HepG2 (cell line): ENCODE results near the gene LTC4S. TPM values are rescaled to one million over a fixed set of nuclear protein-coding genes. Genes with fewer than 3 reads are reported as not detected.

Experiments used
- ARID4A ChIP-seq: sonication (generic); formaldehyde crosslinking; IDR thresholded peaks from 2 replicates; pipeline ENCODE4 v1.5.0; 2020; ENCODE audit warnings: mild to moderate bottlenecking, missing genetic modification reagents, borderline replicate concordance
- ELF3 ChIP-seq: IDR thresholded peaks from 2 replicates; pipeline ENCODE4 v1.6.1; 2016; ENCODE audit warnings: missing genetic modification reagents, missing compliant biosample characterization
- HOXA3 ChIP-seq: sonication (generic); formaldehyde crosslinking; IDR thresholded peaks from 2 replicates; pipeline ENCODE4 v1.5.0; 2020; ENCODE audit warnings: missing genetic modification reagents
- ISL2 ChIP-seq: sonication (generic); formaldehyde crosslinking; IDR thresholded peaks from 2 replicates; pipeline ENCODE4 v1.5.0; 2020; ENCODE audit warnings: missing genetic modification reagents
- MIER3 ChIP-seq: IDR thresholded peaks from 2 replicates; pipeline ENCODE4 v1.6.1; 2016; ENCODE audit warnings: missing compliant biosample characterization, borderline replicate concordance
- NR2F1 ChIP-seq, 2 experiments: fragments of 450-650 bp in 1 of 2; formaldehyde crosslinking in 1 of 2; IDR thresholded peaks; 2 replicates each; pipeline versions ENCODE4 v1.5.0 to v1.6.1; 2016 to 2020; ENCODE audit warnings: mild to moderate bottlenecking in 1 of 2, missing compliant biosample characterization in 1 of 2, missing genetic modification reagents in 1 of 2, moderate library complexity in 1 of 2
- THAP8 ChIP-seq: sonication (generic); formaldehyde crosslinking; IDR thresholded peaks from 2 replicates; pipeline ENCODE4 v1.5.1; 2020; ENCODE audit warnings: missing genetic modification reagents, mild to moderate bottlenecking, borderline replicate concordance
- THRA ChIP-seq: sonication (generic); formaldehyde crosslinking; IDR thresholded peaks from 2 replicates; pipeline ENCODE4 v1.4.0; 2020; ENCODE audit warnings: missing genetic modification reagents, borderline replicate concordance
- XBP1 ChIP-seq: sonication (generic); formaldehyde crosslinking; IDR thresholded peaks from 2 replicates; pipeline ENCODE4 v1.5.0; 2020; ENCODE audit warnings: missing genetic modification reagents
- ZFP62 ChIP-seq: sonication (generic); formaldehyde crosslinking; IDR thresholded peaks from 2 replicates; pipeline ENCODE4 v1.4.0; 2020; ENCODE audit warnings: missing genetic modification reagents
- ZMYM2 ChIP-seq: sonication (generic); formaldehyde crosslinking; IDR thresholded peaks from 2 replicates; pipeline ENCODE4 v1.8.0; 2022; ENCODE audit warnings: mild to moderate bottlenecking, missing genetic modification reagents
- ZNF414 ChIP-seq: sonication (generic); formaldehyde crosslinking; IDR thresholded peaks from 2 replicates; pipeline ENCODE4 v1.5.0; 2020; ENCODE audit warnings: missing genetic modification reagents
- ZNF616 ChIP-seq: sonication (generic); formaldehyde crosslinking; IDR thresholded peaks from 2 replicates; pipeline ENCODE4 v1.5.0; 2020; ENCODE audit warnings: low read depth, mild to moderate bottlenecking, missing genetic modification reagents
- ZNF841 ChIP-seq: sonication (generic); formaldehyde crosslinking; IDR thresholded peaks from 2 replicates; pipeline ENCODE4 v1.8.1; 2023; ENCODE audit warnings: missing genetic modification reagents, borderline replicate concordance
- polyA plus RNA-seq, 8 experiments: library from polyadenylated mRNA; depleted of rRNA in 3 of 8; stranded (reverse) in 7 of 8; unstranded in 1 of 8; fragments of >200 nt; fragmentation: Illumina TruSeq in 4 of 8; extraction: Trizol in 4 of 8; gene quantifications; 2 replicates each; pipeline versions ENCODE4 v1.2.1 to v1.2.3, GENCODE V29; 2011 to 2016; ENCODE audit warnings: low read depth in 4 of 8, missing spikeins in 1 of 8, mixed read lengths in 1 of 8; ENCODE audit not compliant: insufficient read depth in 1 of 8
- total RNA-seq, 5 experiments: library from RNA; depleted of rRNA; stranded (reverse); fragments of >200 nt; fragmentation: Illumina TruSeq; extraction: Trizol; gene quantifications; 2 replicates each; pipeline ENCODE4 v1.2.3, GENCODE V29; 2016; ENCODE audit warnings: low read depth in 1 of 5
- TF ChIP-seq, protein P1 (sequence below): sonication (generic); formaldehyde crosslinking; IDR thresholded peaks from 2 replicates; pipeline ENCODE4 v1.5.0; 2020; ENCODE audit warnings: mild to moderate bottlenecking, missing genetic modification reagents, borderline replicate concordance
- TF ChIP-seq, protein P2 (sequence below): sonication (generic); formaldehyde crosslinking; IDR thresholded peaks from 2 replicates; pipeline ENCODE4 v1.8.1; 2023; ENCODE audit warnings: mild to moderate bottlenecking, missing genetic modification reagents, borderline replicate concordance
- TF ChIP-seq, protein P3 (sequence below): sonication (generic); formaldehyde crosslinking; IDR thresholded peaks from 2 replicates; pipeline ENCODE4 v1.4.0; 2020; ENCODE audit warnings: mild to moderate bottlenecking, missing genetic modification reagents

The LTC4S gene
- total and polyA plus RNA-seq, 2 of the 13 experiments (the other 11 are each of a cell fraction or from before 2014, with no cell fraction given) = 0.35 TPM; not detected in 1

- TF ChIP-seq XBP1 (CRISPR knock-in tag) (no peak), THAP8 (CRISPR knock-in tag) (0 out of 2 replicates have a peak, but pooled peaks have one; percentile 76), ZNF414 (CRISPR knock-in tag) (no peak), ARID4A (peak; percentile 42; the same call in 1 of the 2 replicates), NR2F1 (CRISPR knock-in tag; IDR thresholded peaks at IDR 0.05) (no peak), ZNF616 (0 out of 2 replicates have a peak, but pooled peaks have one; percentile 24), HOXA3 (CRISPR knock-in tag) (peak; percentile 61), MIER3 (no peak), ISL2 (peak; percentile 29; the same call in 1 of the 2 replicates), THRA (CRISPR knock-in tag) (no peak), ZFP62 (no peak), ZNF841 (CRISPR knock-in tag) (no peak), ZMYM2 (CRISPR knock-in tag) (peak; percentile 38; the same call in 1 of the 2 replicates), ELF3 (CRISPR knock-in tag) (peak; percentile 67)
- TF ChIP-seq, protein P1, sequence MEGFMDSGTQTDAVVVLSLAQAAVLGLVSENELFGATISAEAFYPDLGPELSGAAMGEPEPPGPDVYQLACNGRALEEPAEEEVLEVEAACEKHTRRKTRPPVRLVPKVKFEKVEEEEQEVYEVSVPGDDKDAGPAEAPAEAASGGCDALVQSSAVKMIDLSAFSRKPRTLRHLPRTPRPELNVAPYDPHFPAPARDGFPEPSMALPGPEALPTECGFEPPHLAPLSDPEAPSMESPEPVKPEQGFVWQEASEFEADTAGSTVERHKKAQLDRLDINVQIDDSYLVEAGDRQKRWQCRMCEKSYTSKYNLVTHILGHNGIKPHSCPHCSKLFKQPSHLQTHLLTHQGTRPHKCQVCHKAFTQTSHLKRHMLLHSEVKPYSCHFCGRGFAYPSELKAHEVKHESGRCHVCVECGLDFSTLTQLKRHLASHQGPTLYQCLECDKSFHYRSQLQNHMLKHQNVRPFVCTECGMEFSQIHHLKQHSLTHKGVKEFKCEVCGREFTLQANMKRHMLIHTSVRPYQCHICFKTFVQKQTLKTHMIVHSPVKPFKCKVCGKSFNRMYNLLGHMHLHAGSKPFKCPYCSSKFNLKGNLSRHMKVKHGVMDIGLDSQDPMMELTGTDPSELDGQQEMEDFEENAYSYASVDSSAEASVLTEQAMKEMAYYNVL (CRISPR knock-in tag) = peak; percentile 60; the same call in 1 of the 2 replicates
- TF ChIP-seq, protein P2, sequence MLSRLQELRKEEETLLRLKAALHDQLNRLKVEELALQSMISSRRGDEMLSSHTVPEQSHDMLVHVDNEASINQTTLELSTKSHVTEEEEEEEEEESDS = no peak
- TF ChIP-seq, protein P3, sequence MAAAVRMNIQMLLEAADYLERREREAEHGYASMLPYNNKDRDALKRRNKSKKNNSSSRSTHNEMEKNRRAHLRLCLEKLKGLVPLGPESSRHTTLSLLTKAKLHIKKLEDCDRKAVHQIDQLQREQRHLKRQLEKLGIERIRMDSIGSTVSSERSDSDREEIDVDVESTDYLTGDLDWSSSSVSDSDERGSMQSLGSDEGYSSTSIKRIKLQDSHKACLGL (CRISPR knock-in tag) = peak; percentile 45; the same call in 1 of the 2 replicates
Measured at GRCh38 chr5:179795863-179796833, 2.4 kb downstream of the LTC4S start (continued).
